Measurements from ENCODE around the gene IFNAR2. TPM values are rescaled to one million over a fixed set of nuclear protein-coding genes. Genes with fewer than 3 reads are reported as not detected.

Gene IFNAR2
- polyA plus RNA-seq, 1 of the 3 experiments (the other 2 are of a cell fraction): 10.4 TPM

GRCh38 chr21:33257094-33257803, 27.5 kb downstream of the IFNAR2 start:
- WGBS (ENCODE audit: low lambda C conversion rate): 93% methylated on average over 16 of the region's 18 CpGs
- no peak for TF ChIP-seq EP300 (IDR thresholded peaks at IDR 0.05; ENCODE audit: borderline replicate concordance in 1 of 2, low read depth in 1 of 2, low read length in 1 of 2)
- TF ChIP-seq SIN3A (IDR thresholded peaks at IDR 0.05; ENCODE audit: borderline replicate concordance, low read depth, low read length): no peak
- no peak overlapping the region for H2AFZ ChIP-seq (ENCODE audit: low read depth)
- no peak overlapping the region for H3K27ac ChIP-seq (ENCODE audit: low read depth in 2 of 2, low read length in 1 of 2)
- H3K4me2 ChIP-seq: no peak overlapping the region
- H3K4me3 ChIP-seq (ENCODE audit: low read depth in 2 of 2, low read length in 1 of 2): no peak overlapping the region
- H3K9me3 ChIP-seq: no peaks in the 10 kb centered on the region
- H3K79me2 ChIP-seq (ENCODE audit: insufficient read depth): no peaks in the 10 kb centered on the region
- no peaks in the 10 kb centered on the region for H3K9me2 ChIP-seq
- ChIA-PET POLR2A (no interaction called here), CTCF (interaction anchor here (1.6 kb wide), 1 partner anchor 9 kb away, joined by 4 read pairs; the partner anchor contains the start of gene IL10RB)
- no peaks in the 10 kb centered on the region for H3K4me1 ChIP-seq (ENCODE audit: control insufficient read depth in 1 of 2, insufficient read depth in 2 of 2, low read depth in 1 of 2, low read length in 1 of 2)
- H4K20me1 ChIP-seq (ENCODE audit: insufficient read depth): no peaks in the 10 kb centered on the region
- no peaks in the 10 kb centered on the region for H3K27me3 ChIP-seq (ENCODE audit: insufficient read depth)
- H3F3A ChIP-seq (replicated peaks; ENCODE audit: insufficient read depth): no peaks in the 10 kb centered on the region
- no peak overlapping the region for H3K9ac ChIP-seq
- DNase-seq: no peak
- H3K36me3 ChIP-seq (replicated peaks in 1 of 2; ENCODE audit: control insufficient read depth in 1 of 2, insufficient read depth in 2 of 2, low read length in 1 of 2): peaks cover 15 to 43% of the 10 kb centered on the region in 2 experiments

DNA sequence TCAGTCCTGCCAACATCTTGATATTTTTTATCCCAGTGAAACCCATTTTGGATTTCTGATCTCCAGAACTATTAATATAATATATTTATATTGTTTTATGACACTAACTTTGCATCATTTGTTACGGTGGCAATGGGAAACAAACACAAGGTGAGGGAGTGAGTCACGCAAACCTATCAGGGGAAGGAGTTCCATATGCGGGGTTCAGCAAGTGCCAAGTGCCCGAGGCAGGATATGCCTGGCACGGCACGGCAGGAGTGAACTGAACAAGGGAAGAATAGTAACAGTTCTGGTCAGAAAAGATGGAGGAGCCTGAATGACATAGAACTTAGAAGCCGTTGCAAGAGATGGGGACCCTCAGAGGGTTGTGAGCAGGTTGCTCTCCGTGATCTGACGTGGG, 28.7 kb downstream of the IFNAR2 start:
- Histone ChIP-seq H3K9me2 (no peaks in the 10 kb centered on the region), H3K4me2 (no peak overlapping the region), H3K36me3 (replicated peaks in 1 of 2; ENCODE audit: control insufficient read depth in 1 of 2, insufficient read depth in 2 of 2, low read length in 1 of 2) (peaks cover 15 to 33% of the 10 kb centered on the region in 2 experiments), H3K9ac (no peak overlapping the region), H3K4me1 (ENCODE audit: control insufficient read depth in 1 of 2, insufficient read depth in 2 of 2, low read depth in 1 of 2, low read length in 1 of 2) (no peaks in the 10 kb centered on the region), H2AFZ (ENCODE audit: low read depth) (no peak overlapping the region), H3K4me3 (ENCODE audit: low read depth in 2 of 2, low read length in 1 of 2) (no peak overlapping the region), H4K20me1 (ENCODE audit: insufficient read depth) (no peaks in the 10 kb centered on the region), H3K27me3 (ENCODE audit: insufficient read depth) (no peaks in the 10 kb centered on the region), H3K79me2 (ENCODE audit: insufficient read depth) (no peaks in the 10 kb centered on the region), H3F3A (replicated peaks; ENCODE audit: insufficient read depth) (no peaks in the 10 kb centered on the region), H3K9me3 (no peaks in the 10 kb centered on the region), H3K27ac (ENCODE audit: low read depth in 2 of 2, low read length in 1 of 2) (no peak overlapping the region)
- POLR2A ChIA-PET: no interaction called here
- CTCF ChIA-PET: no interaction called here
- no peak for DNase-seq
- no peak for TF ChIP-seq MAX (IDR thresholded peaks at IDR 0.05; ENCODE audit: low read depth)
- TF ChIP-seq JUND (IDR thresholded peaks at IDR 0.05): no peak
- no peak for TF ChIP-seq NFIC (IDR thresholded peaks at IDR 0.05; ENCODE audit: borderline replicate concordance)
- no peak for TF ChIP-seq GATA2 (CRISPR knock-in tag; IDR thresholded peaks at IDR 0.05)
- no peak for TF ChIP-seq MXI1 (IDR thresholded peaks at IDR 0.05; ENCODE audit: low read depth, low read length)
- no peak for TF ChIP-seq SMC3 (IDR thresholded peaks at IDR 0.05; ENCODE audit: low read depth, low read length)
- TF ChIP-seq ZBTB33 (IDR thresholded peaks at IDR 0.05; ENCODE audit: borderline replicate concordance, low read depth): no peak
- no peak for TF ChIP-seq GABPA (IDR thresholded peaks at IDR 0.05; ENCODE audit: low read depth)
- no peak for TF ChIP-seq ELF1 (IDR thresholded peaks at IDR 0.05)
- no peak for TF ChIP-seq NRF1 (IDR thresholded peaks at IDR 0.05; ENCODE audit: low read depth, low read length)
- no peak for TF ChIP-seq CTCF (IDR thresholded peaks at IDR 0.05)
- TF ChIP-seq SIN3A (IDR thresholded peaks at IDR 0.05; ENCODE audit: borderline replicate concordance, low read depth, low read length): no peak
- 98% methylated on average over 9 of the region's 9 CpGs for WGBS (ENCODE audit: low lambda C conversion rate)

Measured in SK-N-SH (cell line).